Measurements from ENCODE around the gene USO1.

The USO1 gene

GRCh38 chr4:75723163-75724065 is 963 bp upstream of the USO1 start:
- peak overlapping the region; percentile 94 for H3K4me3 ChIP-seq (ENCODE audit: low read length)
- no peak for TF ChIP-seq ZNF274 (IDR thresholded peaks at IDR 0.05; ENCODE audit: low read depth, low read length)

- peak overlapping the region; percentile 91 for H3K4me3 ChIP-seq (ENCODE audit: low read length)
- no peak for TF ChIP-seq ZNF274 (IDR thresholded peaks at IDR 0.05; ENCODE audit: low read depth, low read length)
Observed at GRCh38 chr4:75724867-75725724, 719 bp downstream of the USO1 start.

GRCh38 chr4:75725942-75726538 is 1.7 kb downstream of the USO1 start:
- peak overlapping the region; percentile 91 for H3K4me3 ChIP-seq (ENCODE audit: low read length)

GRCh38 chr4:75726577-75726976 is 2.2 kb downstream of the USO1 start:
- peak overlapping the region; percentile 91; the same call in 1 of the 2 replicates for H3K4me3 ChIP-seq (ENCODE audit: low read length)
- no peak for TF ChIP-seq ZNF274 (IDR thresholded peaks at IDR 0.05; ENCODE audit: low read depth, low read length)

- no peak for TF ChIP-seq ZNF274 (IDR thresholded peaks at IDR 0.05; ENCODE audit: low read depth, low read length)
- no peak overlapping the region; the same call in 1 of the 2 replicates for H3K4me3 ChIP-seq (ENCODE audit: low read length)
Observed at GRCh38 chr4:75727073-75727472, 2.7 kb downstream of the USO1 start.

GRCh38 chr4:75729836-75730235 is 5.5 kb downstream of the USO1 start:
- no peak overlapping the region for H3K4me3 ChIP-seq (ENCODE audit: low read length)
- no peak for TF ChIP-seq ZNF274 (IDR thresholded peaks at IDR 0.05; ENCODE audit: low read depth, low read length)

- H3K4me3 ChIP-seq (ENCODE audit: low read length) = no peak overlapping the region
- no peak for TF ChIP-seq ZNF274 (IDR thresholded peaks at IDR 0.05; ENCODE audit: low read depth, low read length)
Observed at GRCh38 chr4:75733369-75733768, 9.0 kb downstream of the USO1 start.

GRCh38 chr4:75735525-75735924 is 11.1 kb downstream of the USO1 start:
- H3K4me3 ChIP-seq (ENCODE audit: low read length) = no peak overlapping the region
- no peak for TF ChIP-seq ZNF274 (IDR thresholded peaks at IDR 0.05; ENCODE audit: low read depth, low read length)

- no peak overlapping the region for H3K4me3 ChIP-seq (ENCODE audit: low read length)
- TF ChIP-seq ZNF274 (IDR thresholded peaks at IDR 0.05; ENCODE audit: low read depth, low read length) = no peak
Observed at GRCh38 chr4:75736862-75737261, 12.5 kb downstream of the USO1 start.

GRCh38 chr4:75737398-75737797 is 13.0 kb downstream of the USO1 start:
- no peak overlapping the region for H3K4me3 ChIP-seq (ENCODE audit: low read length)
- TF ChIP-seq ZNF274 (IDR thresholded peaks at IDR 0.05; ENCODE audit: low read depth, low read length) = no peak

GRCh38 chr4:75741027-75741426 is 16.6 kb downstream of the USO1 start:
- TF ChIP-seq ZNF274 (IDR thresholded peaks at IDR 0.05; ENCODE audit: low read depth, low read length) = no peak
- no peak overlapping the region for H3K4me3 ChIP-seq (ENCODE audit: low read length)

- H3K4me3 ChIP-seq (ENCODE audit: low read length) = no peak overlapping the region
- TF ChIP-seq ZNF274 (IDR thresholded peaks at IDR 0.05; ENCODE audit: low read depth, low read length) = no peak
Observed at GRCh38 chr4:75742451-75742850, 18.1 kb downstream of the USO1 start.

- H3K4me3 ChIP-seq (ENCODE audit: low read length) = no peak overlapping the region
- TF ChIP-seq ZNF274 (IDR thresholded peaks at IDR 0.05; ENCODE audit: low read depth, low read length) = no peak
Observed at GRCh38 chr4:75745161-75745560, 20.8 kb downstream of the USO1 start.

GRCh38 chr4:75745721-75746199 is 21.4 kb downstream of the USO1 start:
- TF ChIP-seq ZNF274 (IDR thresholded peaks at IDR 0.05; ENCODE audit: low read depth, low read length) = no peak
- no peak overlapping the region for H3K4me3 ChIP-seq (ENCODE audit: low read length)
